Measurements from ENCODE around the gene MIEF1. TPM values are rescaled to one million over a fixed set of nuclear protein-coding genes. Genes with fewer than 3 reads are reported as not detected.

Gene MIEF1
- total and polyA plus RNA-seq, 8 donors = 16.1 to 28.5 (median 25.4) TPM

- Histone ChIP-seq H3K27ac (no peak overlapping the region), H3K4me1 (peaks cover 0 to 12% of the 10 kb centered on the region in 2 donors), H3K27me3 (peaks cover 22 to 96% of the 10 kb centered on the region in 2 donors), H3K36me3 (no peaks in the 10 kb centered on the region), H3K4me3 (no peak overlapping the region), H3K9me3 (no peaks in the 10 kb centered on the region)
- no peak for TF ChIP-seq CTCF (IDR thresholded peaks at IDR 0.05)
- ATAC-seq (no peak), DNase-seq (no peak)
- intact Hi-C loops (cut with DNase I) = no loop called here
These were observed 52.1 kb downstream of the MIEF1 start for GRCh38 chr22:39554151-39554550.

- peak; percentile 33 for ATAC-seq
- intact Hi-C loops (cut with DNase I) = no loop called here
These were observed 55.1 kb downstream of the MIEF1 start for GRCh38 chr22:39556970-39557841.

GRCh38 chr22:39558254-39558727 lies 56.2 kb downstream of the MIEF1 start:
- Histone ChIP-seq H3K4me3 (no peak overlapping the region), H3K4me1 (peaks cover 0 to 12% of the 10 kb centered on the region in 2 donors), H3K27ac (no peak overlapping the region), H3K36me3 (no peaks in the 10 kb centered on the region), H3K9me3 (no peaks in the 10 kb centered on the region), H3K27me3 (peaks cover 22 to 92% of the 10 kb centered on the region in 2 donors)
- no peak for ATAC-seq
- intact Hi-C loops (cut with DNase I) = no loop called here
- no peak for TF ChIP-seq CTCF (IDR thresholded peaks at IDR 0.05)
- peak in 1 of 4 donors; percentile 24 for DNase-seq

More at GRCh38 chr22:39556970-39557841, 55.1 kb downstream of the MIEF1 start:
- H3K27ac ChIP-seq = no peak overlapping the region
- H3K27me3 ChIP-seq = peaks cover 22 to 94% of the 10 kb centered on the region in 2 donors
- H3K4me1 ChIP-seq = peaks cover 0 to 12% of the 10 kb centered on the region in 2 donors
- peak in 1 of 4 donors; percentile 40 for DNase-seq
- no peaks in the 10 kb centered on the region for H3K9me3 ChIP-seq
- TF ChIP-seq CTCF (IDR thresholded peaks at IDR 0.05) = no peak
- no peak overlapping the region for H3K4me3 ChIP-seq
- H3K36me3 ChIP-seq = no peaks in the 10 kb centered on the region

GRCh38 chr22:39558950-39559349 lies 56.9 kb downstream of the MIEF1 start:
- intact Hi-C loops (cut with DNase I) = no loop called here
- H3K4me1 ChIP-seq = peaks cover 0 to 12% of the 10 kb centered on the region in 2 donors
- DNase-seq = no peak
- no peaks in the 10 kb centered on the region for H3K36me3 ChIP-seq
- peaks cover 22 to 86% of the 10 kb centered on the region in 2 donors for H3K27me3 ChIP-seq
- TF ChIP-seq CTCF (IDR thresholded peaks at IDR 0.05) = no peak
- no peak for ATAC-seq
- H3K27ac ChIP-seq = no peak overlapping the region
- H3K9me3 ChIP-seq = no peaks in the 10 kb centered on the region
- H3K4me3 ChIP-seq = no peak overlapping the region

- peaks cover 22 to 86% of the 10 kb centered on the region in 2 donors for H3K27me3 ChIP-seq
- intact Hi-C loops (cut with DNase I) = no loop called here
- no peak overlapping the region for H3K4me3 ChIP-seq
- H3K4me1 ChIP-seq = peaks cover 0 to 12% of the 10 kb centered on the region in 2 donors
- no peaks in the 10 kb centered on the region for H3K36me3 ChIP-seq
- no peak for ATAC-seq
- H3K27ac ChIP-seq = no peak overlapping the region
- H3K9me3 ChIP-seq = no peaks in the 10 kb centered on the region
- no peak for TF ChIP-seq CTCF (IDR thresholded peaks at IDR 0.05)
- no peak for DNase-seq
These were observed 57.5 kb downstream of the MIEF1 start for GRCh38 chr22:39559456-39560105.
